Measurements from ENCODE around the gene SYNPO.
A peak's percentile ranks its signal among the peaks of the same experiment; 100 is the strongest.

The SYNPO gene

DNA sequence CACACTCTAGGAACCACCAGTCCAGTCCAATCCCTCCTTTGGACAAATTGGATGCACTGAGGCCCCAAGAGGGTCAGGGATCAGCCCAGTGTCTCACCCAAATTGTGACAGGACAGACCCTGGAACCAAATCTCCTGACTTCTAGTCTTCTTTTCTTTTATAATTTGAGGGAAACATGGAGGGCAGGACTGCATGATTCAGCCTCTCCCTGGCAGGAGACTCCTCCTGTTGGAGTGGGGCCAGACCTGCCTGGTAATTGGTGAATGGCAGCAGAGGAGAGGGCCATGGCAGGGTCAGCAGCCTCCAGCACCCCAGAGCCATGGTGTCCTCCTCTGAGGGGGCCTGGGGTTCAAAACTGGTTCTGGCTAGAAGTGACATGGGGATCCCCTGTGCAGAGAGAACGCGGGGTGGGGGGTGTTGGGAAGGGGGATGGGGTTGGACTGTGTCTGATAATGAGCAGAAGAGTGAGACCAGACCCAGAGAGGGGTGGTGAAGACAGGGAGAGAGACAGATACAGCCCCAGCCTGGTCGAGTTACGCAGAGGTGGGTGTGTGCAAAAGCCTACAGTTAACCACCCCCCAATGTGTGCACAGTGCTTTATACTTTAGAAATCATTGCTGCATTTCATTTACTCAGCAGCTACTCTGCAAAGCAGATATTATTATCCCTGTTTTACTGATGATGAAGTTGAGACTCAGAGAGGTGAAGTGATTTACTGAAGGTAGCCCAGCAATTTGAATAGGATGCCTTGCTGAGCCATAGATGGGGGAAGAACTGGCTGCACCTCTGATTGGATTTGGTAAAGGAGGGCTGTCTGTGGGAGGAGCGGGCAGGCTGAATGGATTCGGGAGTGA lies 3.8 kb upstream of the SYNPO start:
- H3K4me3 ChIP-seq (ENCODE audit: low read depth, low read length) = no peak overlapping the region
- peak; percentile 65 for DNase-seq (ENCODE audit: low read depth)
- no peak for TF ChIP-seq CTCF (conservative IDR thresholded peaks at IDR 0.05; ENCODE audit: low read depth, low read length)

- peak; percentile 94 for DNase-seq (ENCODE audit: low read depth)
- TF ChIP-seq CTCF (conservative IDR thresholded peaks at IDR 0.05; ENCODE audit: low read depth, low read length) = no peak
- no peak overlapping the region for H3K4me3 ChIP-seq (ENCODE audit: low read depth, low read length)
Observed at GRCh38 chr5:150637245-150638052, 3.0 kb upstream of the SYNPO start.

- no peak overlapping the region for H3K4me3 ChIP-seq (ENCODE audit: low read depth, low read length)
- no peak for TF ChIP-seq CTCF (conservative IDR thresholded peaks at IDR 0.05; ENCODE audit: low read depth, low read length)
- DNase-seq (ENCODE audit: low read depth) = no peak
Observed at GRCh38 chr5:150638053-150638444, 2.4 kb upstream of the SYNPO start.

DNA sequence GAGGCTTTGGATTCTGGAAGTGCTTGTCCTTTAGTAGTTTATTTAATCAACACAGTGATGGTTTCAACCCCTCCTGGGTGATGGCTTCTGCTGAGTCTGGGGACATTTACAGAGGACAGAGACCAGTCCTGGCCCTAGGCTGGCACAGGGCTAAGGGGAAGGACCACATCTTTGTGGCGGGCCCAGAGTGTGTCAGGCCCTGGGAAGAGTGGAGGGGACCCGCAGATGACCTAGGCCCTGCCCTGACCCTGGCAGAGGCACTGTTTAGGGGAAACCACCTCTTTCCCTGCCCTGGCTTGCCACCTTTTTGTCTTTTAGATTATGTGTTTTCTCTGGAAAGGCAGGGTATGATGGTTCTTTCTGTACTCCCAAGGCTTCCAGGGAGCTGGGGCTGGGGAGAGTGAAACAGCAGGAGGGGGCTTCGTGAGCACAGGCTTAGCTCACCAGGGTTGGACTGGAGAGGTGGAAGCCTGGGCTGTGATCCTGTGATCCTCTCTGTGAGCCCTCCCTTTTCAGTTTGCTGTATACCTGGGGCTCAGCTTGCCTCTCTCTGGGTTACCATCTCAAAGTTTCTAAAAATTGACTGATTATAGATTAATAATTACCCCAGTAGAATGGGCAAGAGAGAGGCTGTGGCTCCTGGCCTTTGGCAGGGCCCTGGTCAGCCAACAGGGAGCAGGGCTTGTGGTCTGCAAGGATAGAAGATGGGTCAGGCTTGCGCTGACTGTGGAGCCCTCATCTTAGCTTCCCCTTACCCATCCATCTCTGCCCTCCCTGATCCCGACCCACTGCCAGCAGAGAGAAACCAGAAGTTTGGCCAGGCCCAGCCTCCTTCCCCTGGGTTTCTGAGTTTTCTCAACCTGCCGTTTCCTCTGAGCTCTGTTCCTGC lies 1.7 kb upstream of the SYNPO start:
- TF ChIP-seq CTCF (conservative IDR thresholded peaks at IDR 0.05; ENCODE audit: low read depth, low read length) = no peak
- DNase-seq (ENCODE audit: low read depth) = no peak
- H3K4me3 ChIP-seq (ENCODE audit: low read depth, low read length) = no peak overlapping the region

DNA sequence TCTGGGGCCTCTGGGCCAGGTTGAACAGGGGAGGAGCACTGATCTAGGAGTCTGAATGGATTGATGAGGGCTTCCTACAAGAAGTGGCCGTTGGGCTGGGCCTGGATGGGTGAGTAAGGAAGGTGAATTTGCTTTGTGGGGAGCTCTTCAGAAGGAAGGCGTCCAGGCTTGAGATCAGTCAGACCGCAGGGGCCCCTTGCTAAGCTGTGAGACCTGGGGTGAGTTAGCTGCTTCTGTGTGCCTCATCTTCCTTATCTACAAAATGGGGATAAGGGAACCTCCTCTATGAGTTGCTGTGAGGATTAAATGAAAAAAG lies 1.1 kb upstream of the SYNPO start:
- no peak for TF ChIP-seq CTCF (conservative IDR thresholded peaks at IDR 0.05; ENCODE audit: low read depth, low read length)
- no peak overlapping the region for H3K4me3 ChIP-seq (ENCODE audit: low read depth, low read length)
- DNase-seq (ENCODE audit: low read depth) = no peak

DNA sequence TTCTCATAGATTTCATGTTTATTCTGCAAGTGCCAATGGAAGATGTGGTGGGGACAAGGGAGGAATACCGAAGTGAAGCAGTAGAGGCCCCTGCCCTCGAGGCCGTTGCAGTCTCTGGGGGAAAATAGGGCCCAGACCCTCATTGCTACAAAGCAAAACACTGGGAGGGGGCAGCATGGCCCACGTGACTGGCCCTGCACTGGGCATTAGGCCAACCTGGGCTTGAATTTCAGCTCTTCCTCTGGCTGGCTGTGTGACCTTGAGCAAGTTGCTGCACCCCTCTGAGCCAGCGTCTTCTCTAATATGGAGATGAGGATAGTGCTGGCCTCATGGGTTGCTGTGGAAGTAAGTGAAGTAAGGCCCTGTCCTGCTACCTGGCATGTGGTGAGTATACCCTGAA lies 709 bp upstream of the SYNPO start:
- TF ChIP-seq CTCF (conservative IDR thresholded peaks at IDR 0.05; ENCODE audit: low read depth, low read length) = no peak
- no peak overlapping the region for H3K4me3 ChIP-seq (ENCODE audit: low read depth, low read length)
- DNase-seq (ENCODE audit: low read depth) = no peak
